Activated naive CD4-positive, alpha-beta T cell treated with anti-CD3 and anti-CD28 coated beads, Interleukin-2, amount 50 U/mL, for 24 hours (primary cell): ENCODE results near the gene GON7.
"Not testable (repeated sequence)": the region's sequence is repeated elsewhere in the genome, so short reads cannot be mapped to it uniquely, and the experiment has no call there.

Experiments used
- H3K27ac Mint-ChIP-seq: one replicate; pipeline ENCODE4 v1.8.0; 2021; ENCODE audit warnings: mild to moderate bottlenecking, mixed read lengths
- H3K27me3 Mint-ChIP-seq: one replicate; pipeline ENCODE4 v1.8.0; 2021; ENCODE audit warnings: mixed read lengths
- H3K36me3 Mint-ChIP-seq: one replicate; pipeline ENCODE4 v1.8.0; 2021; ENCODE audit warnings: mixed read lengths
- H3K4me1 Mint-ChIP-seq: one replicate; pipeline ENCODE4 v1.8.0; 2021; ENCODE audit warnings: mixed read lengths
- H3K4me3 Mint-ChIP-seq: one replicate; pipeline ENCODE4 v1.8.0; 2021; ENCODE audit warnings: mild to moderate bottlenecking, mixed read lengths
- H3K9me3 Mint-ChIP-seq: one replicate; pipeline ENCODE4 v1.8.0; 2021; ENCODE audit warnings: mixed read lengths

GON7 gene

DNA sequence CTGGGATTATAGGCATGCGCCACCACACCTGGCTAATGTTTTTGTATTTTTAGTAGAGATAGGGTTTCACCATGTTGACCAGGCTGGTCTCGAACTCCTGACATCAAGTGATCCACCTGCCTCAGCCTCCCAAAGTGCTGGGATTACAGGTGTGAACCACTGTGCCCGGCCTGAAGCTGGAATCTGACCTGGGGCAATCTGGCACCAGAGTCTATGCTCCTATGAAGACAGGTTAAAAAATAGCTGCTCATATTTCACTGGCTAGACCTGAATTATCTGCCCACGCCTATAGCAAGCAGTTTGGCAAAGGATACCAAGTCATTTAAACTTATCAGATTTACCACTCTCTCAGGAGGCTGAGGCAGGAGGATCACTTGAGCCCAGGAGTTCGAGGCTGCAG is 32.1 kb downstream of the GON7 start:
- H3K27ac Mint-ChIP-seq, H3K4me3 Mint-ChIP-seq, H3K4me1 Mint-ChIP-seq, H3K36me3 Mint-ChIP-seq, H3K9me3 Mint-ChIP-seq, H3K27me3 Mint-ChIP-seq: not testable (repeated sequence)

DNA sequence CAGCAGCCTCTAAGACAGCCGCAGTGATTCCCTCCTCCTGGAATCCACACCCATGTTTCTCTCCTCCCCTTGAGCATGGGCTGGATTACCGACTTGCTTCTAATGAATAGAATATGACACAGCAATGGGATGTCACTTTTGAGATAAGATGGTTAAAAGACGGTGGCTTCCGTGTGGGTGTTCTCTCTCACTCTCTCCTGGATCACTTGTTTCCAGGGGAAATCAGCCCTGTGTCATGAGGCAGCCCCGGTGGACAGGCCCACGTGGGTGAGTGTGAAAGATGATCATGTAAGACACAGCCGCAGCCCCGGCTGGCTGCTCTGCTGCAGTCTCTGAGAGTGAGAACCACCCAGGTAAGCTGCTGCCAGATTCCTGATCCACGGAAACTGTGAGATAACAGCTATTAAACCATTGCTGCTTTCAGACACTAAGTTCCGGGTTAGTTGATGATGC is 32.9 kb downstream of the GON7 start:
- no peaks in the 10 kb centered on the region for H3K9me3 Mint-ChIP-seq
- H3K4me1 Mint-ChIP-seq, result no peaks in the 10 kb centered on the region
- H3K27ac Mint-ChIP-seq, result peak overlapping the region; percentile 55
- no peaks in the 10 kb centered on the region for H3K27me3 Mint-ChIP-seq
- no peak overlapping the region for H3K4me3 Mint-ChIP-seq
- H3K36me3 Mint-ChIP-seq, result no peaks in the 10 kb centered on the region

- Mint-ChIP-seq H3K36me3 (no peaks in the 10 kb centered on the region), H3K4me3 (no peak overlapping the region)
Observed at GRCh38 chr14:93171376-93171775, 35.5 kb downstream of the GON7 start.

DNA sequence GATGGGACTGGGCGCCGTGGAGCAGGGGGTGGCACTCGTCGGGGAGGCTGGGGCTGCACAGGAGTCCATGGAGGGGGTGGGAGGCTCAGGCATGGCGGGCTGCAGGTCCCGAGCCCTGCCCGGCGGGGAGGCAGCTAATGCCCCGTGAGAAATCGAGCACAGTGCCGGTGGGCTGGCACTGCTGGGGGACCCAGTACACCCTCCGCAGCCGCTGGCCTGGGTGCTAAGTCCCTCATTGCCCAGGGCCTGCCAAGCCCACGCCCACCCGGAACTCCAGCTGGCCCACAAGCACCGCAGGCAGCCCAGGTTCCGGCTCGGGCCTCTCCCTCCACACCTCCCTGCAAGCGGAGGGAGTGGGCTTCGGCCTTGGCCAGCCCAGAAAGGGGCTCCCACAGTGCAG is 36.7 kb downstream of the GON7 start:
- not testable (repeated sequence) for H3K4me1 Mint-ChIP-seq

More at GRCh38 chr14:93171376-93171775, 35.5 kb downstream of the GON7 start:
- H3K27ac Mint-ChIP-seq, result no peak overlapping the region
- H3K4me1 Mint-ChIP-seq, result no peaks in the 10 kb centered on the region
- no peaks in the 10 kb centered on the region for H3K9me3 Mint-ChIP-seq
- no peaks in the 10 kb centered on the region for H3K27me3 Mint-ChIP-seq

DNA sequence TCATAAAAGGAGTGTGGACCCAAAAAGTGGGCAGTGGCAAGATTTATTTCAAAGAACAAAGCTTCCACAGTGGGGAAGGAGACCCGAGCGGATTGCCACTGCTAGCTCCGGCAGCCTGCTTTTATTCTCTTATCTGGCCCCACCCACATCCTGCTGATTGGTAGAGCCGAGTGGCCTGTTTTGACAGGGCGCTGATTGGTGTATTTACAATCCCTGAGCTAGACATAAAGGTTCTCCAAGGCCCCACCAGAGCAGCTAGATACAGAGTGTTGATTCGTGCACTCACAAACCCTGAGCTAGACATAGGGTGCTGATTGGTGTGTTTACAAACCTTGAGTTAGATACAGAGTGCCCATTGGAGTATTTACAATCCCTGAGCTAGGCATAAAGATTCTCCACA is 37.2 kb downstream of the GON7 start:
- H3K27me3 Mint-ChIP-seq, H3K9me3 Mint-ChIP-seq, H3K36me3 Mint-ChIP-seq, H3K4me3 Mint-ChIP-seq, H3K27ac Mint-ChIP-seq, H3K4me1 Mint-ChIP-seq: not testable (repeated sequence)

More for the DNA sequence above, 36.7 kb downstream of the GON7 start:
- not testable (repeated sequence) for H3K27me3 Mint-ChIP-seq, H3K4me3 Mint-ChIP-seq, H3K27ac Mint-ChIP-seq, H3K9me3 Mint-ChIP-seq, H3K36me3 Mint-ChIP-seq

GRCh38 chr14:93168610-93169009 is 38.3 kb downstream of the GON7 start:
- H3K4me3 Mint-ChIP-seq, H3K9me3 Mint-ChIP-seq: not testable (repeated sequence)

GRCh38 chr14:93165271-93166265 is 41.3 kb downstream of the GON7 start:
- H3K27ac Mint-ChIP-seq, H3K4me3 Mint-ChIP-seq, H3K4me1 Mint-ChIP-seq, H3K36me3 Mint-ChIP-seq, H3K9me3 Mint-ChIP-seq, H3K27me3 Mint-ChIP-seq: not testable (repeated sequence)

More at GRCh38 chr14:93168610-93169009, 38.3 kb downstream of the GON7 start:
- not testable (repeated sequence) for H3K27ac Mint-ChIP-seq, H3K4me1 Mint-ChIP-seq, H3K36me3 Mint-ChIP-seq, H3K27me3 Mint-ChIP-seq

DNA sequence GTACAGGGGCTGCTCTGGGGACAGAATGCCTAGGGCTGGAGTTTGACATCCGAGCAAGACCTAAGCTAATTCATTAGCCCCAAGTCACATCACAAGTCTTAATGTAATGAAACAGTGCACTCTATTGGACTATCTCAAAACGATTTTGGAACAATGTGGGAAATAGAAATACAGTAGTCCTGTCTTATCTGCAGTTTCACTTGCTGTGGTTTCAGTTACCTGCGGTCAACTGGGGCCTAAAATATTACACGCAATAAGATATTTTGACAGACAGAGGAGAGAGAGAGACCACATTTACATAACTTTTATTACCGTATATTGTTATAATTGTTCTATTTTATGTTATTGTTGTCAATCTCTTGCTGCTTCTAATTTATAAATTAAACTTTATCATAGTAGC is 43.3 kb downstream of the GON7 start:
- Mint-ChIP-seq H3K27ac (no peak overlapping the region), H3K4me1 (no peaks in the 10 kb centered on the region), H3K36me3 (no peaks in the 10 kb centered on the region), H3K9me3 (no peaks in the 10 kb centered on the region), H3K27me3 (no peaks in the 10 kb centered on the region), H3K4me3 (no peak overlapping the region)

DNA sequence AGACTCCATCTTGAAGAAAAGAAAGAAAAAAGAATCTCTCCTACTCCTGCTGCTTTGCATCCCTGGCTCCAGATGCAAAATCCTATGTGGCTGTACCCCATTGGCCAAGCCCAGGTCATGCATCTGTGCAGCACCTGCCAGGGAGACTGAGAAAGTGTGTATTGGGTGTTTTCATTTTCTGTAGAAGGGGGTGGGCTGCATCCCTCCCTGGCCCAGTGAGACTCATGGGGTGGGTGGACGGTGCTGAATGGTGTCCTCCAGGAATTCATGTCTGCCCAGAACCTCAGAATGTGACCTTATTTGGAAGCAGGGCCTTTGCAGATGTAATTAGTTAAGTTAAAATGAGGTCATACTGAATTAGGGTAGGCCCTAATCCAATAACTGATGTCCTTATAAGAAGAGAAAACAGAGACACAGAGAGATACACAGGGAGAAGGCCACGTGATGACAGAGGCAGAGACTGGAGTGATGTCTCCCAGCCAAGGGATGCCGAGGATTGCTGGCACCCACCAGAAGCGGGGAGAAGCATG is 45.4 kb downstream of the GON7 start:
- Mint-ChIP-seq H3K36me3 (no peaks in the 10 kb centered on the region), H3K4me1 (no peaks in the 10 kb centered on the region), H3K4me3 (no peak overlapping the region), H3K9me3 (no peaks in the 10 kb centered on the region), H3K27ac (no peak overlapping the region), H3K27me3 (no peaks in the 10 kb centered on the region)

GRCh38 chr14:93160353-93160801 is 46.5 kb downstream of the GON7 start:
- Mint-ChIP-seq H3K27me3 (no peaks in the 10 kb centered on the region), H3K9me3 (no peaks in the 10 kb centered on the region), H3K4me1 (no peaks in the 10 kb centered on the region), H3K36me3 (no peaks in the 10 kb centered on the region), H3K4me3 (no peak overlapping the region), H3K27ac (no peak overlapping the region)

DNA sequence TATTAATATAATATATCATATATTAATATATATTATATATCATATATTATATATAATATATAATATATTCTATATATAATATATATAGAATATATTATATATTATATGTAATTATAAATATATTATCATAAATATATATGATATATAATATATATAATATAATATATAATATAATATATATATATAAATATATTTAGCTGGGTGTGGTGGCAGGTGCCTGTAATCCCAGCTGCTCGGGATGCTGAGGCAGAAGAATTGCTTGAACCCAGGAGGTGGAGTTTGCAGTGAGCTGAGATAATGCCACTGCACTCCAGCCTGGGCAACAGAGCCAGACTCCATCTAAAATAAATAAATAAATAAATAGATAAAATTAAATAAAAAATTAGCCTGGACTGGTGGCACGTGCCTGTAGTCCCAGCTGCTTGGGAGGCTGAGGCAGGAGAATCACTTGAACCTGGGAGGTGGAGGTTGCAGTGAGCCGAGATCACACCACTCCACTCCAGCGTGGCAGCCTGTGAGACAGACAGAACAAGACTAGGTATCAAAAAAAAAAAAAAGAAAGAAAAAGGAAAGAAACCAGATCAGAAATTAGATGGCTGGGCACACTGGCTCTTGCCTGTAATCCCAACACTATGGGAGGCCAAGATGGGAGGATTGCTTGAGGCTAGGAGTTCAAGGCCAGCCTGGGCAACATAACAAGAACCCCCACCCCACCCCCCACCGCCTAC is 47.1 kb downstream of the GON7 start:
- not testable (repeated sequence) for H3K4me1 Mint-ChIP-seq, H3K4me3 Mint-ChIP-seq, H3K27ac Mint-ChIP-seq, H3K27me3 Mint-ChIP-seq, H3K9me3 Mint-ChIP-seq, H3K36me3 Mint-ChIP-seq

- not testable (repeated sequence) for H3K4me1 Mint-ChIP-seq, H3K4me3 Mint-ChIP-seq, H3K36me3 Mint-ChIP-seq, H3K27me3 Mint-ChIP-seq, H3K27ac Mint-ChIP-seq, H3K9me3 Mint-ChIP-seq
Observed at GRCh38 chr14:93158349-93158748, 48.5 kb downstream of the GON7 start.

GRCh38 chr14:93156693-93157369 is 50.0 kb downstream of the GON7 start:
- no peak overlapping the region for H3K27ac Mint-ChIP-seq
- H3K9me3 Mint-ChIP-seq, result no peaks in the 10 kb centered on the region
- H3K27me3 Mint-ChIP-seq, result no peaks in the 10 kb centered on the region
- no peak overlapping the region for H3K4me3 Mint-ChIP-seq
- H3K36me3 Mint-ChIP-seq, result no peaks in the 10 kb centered on the region
- H3K4me1 Mint-ChIP-seq, result no peaks in the 10 kb centered on the region

- Mint-ChIP-seq H3K27me3 (no peaks in the 10 kb centered on the region), H3K9me3 (no peaks in the 10 kb centered on the region), H3K4me3 (no peak overlapping the region), H3K27ac (no peak overlapping the region), H3K4me1 (no peaks in the 10 kb centered on the region), H3K36me3 (no peaks in the 10 kb centered on the region)
Observed at GRCh38 chr14:93155667-93156066, 51.2 kb downstream of the GON7 start.

DNA sequence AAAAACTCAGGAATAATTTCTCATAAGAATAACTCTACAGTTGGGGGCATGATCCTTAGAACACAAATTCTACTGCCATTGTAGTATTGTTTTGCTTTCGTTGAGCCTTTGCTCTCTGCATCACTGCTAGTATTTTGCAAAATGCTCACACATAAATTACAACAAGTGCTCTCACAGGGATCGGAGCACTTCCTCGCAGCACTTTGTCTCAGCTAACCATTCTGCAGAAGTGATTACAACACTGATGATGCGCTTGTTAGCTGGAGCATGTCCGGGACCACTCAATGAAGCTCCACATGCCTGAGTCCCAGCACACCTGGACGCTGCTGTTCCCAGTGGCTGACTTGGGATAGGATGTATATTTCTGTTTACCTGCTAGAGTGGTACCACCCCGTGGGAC is 53.7 kb downstream of the GON7 start:
- H3K4me1 Mint-ChIP-seq, result no peaks in the 10 kb centered on the region
- no peaks in the 10 kb centered on the region for H3K36me3 Mint-ChIP-seq
- no peaks in the 10 kb centered on the region for H3K9me3 Mint-ChIP-seq
- H3K27me3 Mint-ChIP-seq, result no peaks in the 10 kb centered on the region
- no peak overlapping the region for H3K4me3 Mint-ChIP-seq
- no peak overlapping the region for H3K27ac Mint-ChIP-seq
